Activated CD4-positive, alpha-beta memory T cell treated with anti-CD3 and anti-CD28 coated beads for 36 hours (primary cell): ENCODE results near the gene EDN3. TPM values are rescaled to one million over a fixed set of nuclear protein-coding genes. Genes with fewer than 3 reads are reported as not detected.

Source experiments
- CTCF ChIA-PET: fragments of 350-600 bp; sonication (Branson Sonifier 250); formaldehyde crosslinking; loops from one replicate; lab custom pipeline; 2021; ENCODE audit warnings: antibody characterized with exemption, inconsistent platforms; lab: Charles Lee
- POLR2A ChIA-PET: fragments of 350-600 bp; sonication (Branson Sonifier 250); formaldehyde crosslinking; loops from one replicate; lab custom pipeline; 2021; ENCODE audit warnings: antibody characterized with exemption; lab: Charles Lee
- DNase-seq: peaks from one replicate; pipeline ENCODE4 v3.0.0-alpha.2; 2020
- H3K27ac Mint-ChIP-seq: one replicate; pipeline ENCODE4 v1.8.0; 2021; ENCODE audit warnings: mixed read lengths
- H3K27me3 Mint-ChIP-seq: one replicate; pipeline ENCODE4 v1.8.0; 2021; ENCODE audit warnings: mixed read lengths
- H3K36me3 Mint-ChIP-seq: one replicate; pipeline ENCODE4 v1.8.0; 2021; ENCODE audit warnings: mixed read lengths
- H3K4me1 Mint-ChIP-seq: one replicate; pipeline ENCODE4 v1.8.0; 2021; ENCODE audit warnings: low read depth, mixed read lengths
- H3K4me3 Mint-ChIP-seq: one replicate; pipeline ENCODE4 v1.8.0; 2021; ENCODE audit warnings: mild to moderate bottlenecking, mixed read lengths
- H3K9me3 Mint-ChIP-seq: one replicate; pipeline ENCODE4 v1.8.0; 2021; ENCODE audit warnings: mixed read lengths
- intact Hi-C: fragments of 100-400 bp; cut with micrococcal nuclease; formaldehyde crosslinking; loops from one replicate; pipeline ENCODE4 v1.15.1; 2023
- total RNA-seq, 2 experiments: library from RNA; stranded (reverse); gene quantifications; one replicate each; pipeline ENCODE4 v1.2.3, GENCODE V29; 2021

EDN3 gene
- total RNA-seq, 2 experiments from 2014 or later = 0.10 TPM; not detected in 1

DNA sequence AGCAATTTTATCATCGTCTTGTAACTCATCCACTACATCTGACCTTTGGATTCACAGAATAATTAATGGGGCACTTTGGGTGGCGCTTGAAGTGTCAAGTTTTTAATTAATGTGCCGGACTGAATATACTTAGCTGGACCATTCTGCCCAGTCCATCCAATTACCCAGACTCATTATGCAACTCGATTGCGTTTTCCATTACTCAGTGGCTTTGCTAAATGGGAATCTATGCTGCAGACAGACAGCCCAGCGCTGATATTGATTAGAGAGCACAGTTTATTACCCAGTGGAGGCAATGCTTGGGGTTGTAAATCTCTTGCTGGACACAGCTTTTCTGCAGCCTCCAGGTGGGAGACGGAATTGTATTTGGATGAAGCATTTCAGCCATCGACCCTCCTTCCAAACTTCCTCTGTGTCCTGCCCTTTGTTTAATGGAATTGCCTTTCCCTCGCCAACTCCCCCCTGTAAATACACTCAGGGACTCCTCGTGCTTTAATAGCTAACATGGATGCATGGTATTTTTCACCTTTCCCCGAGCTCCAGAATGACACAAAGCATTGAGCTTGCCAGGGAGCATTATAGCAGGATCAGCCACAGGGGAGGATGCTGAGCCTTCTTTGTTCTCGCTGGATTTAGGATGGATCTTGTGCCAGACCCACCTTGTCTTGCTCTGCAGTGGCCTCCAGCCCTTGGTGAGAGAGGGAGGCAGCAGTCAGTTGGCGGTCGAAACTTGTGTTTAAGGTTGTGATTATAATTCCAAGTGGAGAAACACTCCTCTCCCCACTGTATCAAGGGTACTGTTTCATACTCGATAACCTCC lies 59.7 kb downstream of the EDN3 start:
- DNase-seq = no peak
- no peaks in the 10 kb centered on the region for H3K4me1 Mint-ChIP-seq
- ChIA-PET POLR2A (no interaction called here), CTCF (no interaction called here)
- no peaks in the 10 kb centered on the region for H3K27me3 Mint-ChIP-seq
- H3K27ac Mint-ChIP-seq = no peak overlapping the region
- H3K4me3 Mint-ChIP-seq = no peak overlapping the region
- H3K9me3 Mint-ChIP-seq = no peaks in the 10 kb centered on the region
- H3K36me3 Mint-ChIP-seq = no peaks in the 10 kb centered on the region
- intact Hi-C loops = no loop called here

DNA sequence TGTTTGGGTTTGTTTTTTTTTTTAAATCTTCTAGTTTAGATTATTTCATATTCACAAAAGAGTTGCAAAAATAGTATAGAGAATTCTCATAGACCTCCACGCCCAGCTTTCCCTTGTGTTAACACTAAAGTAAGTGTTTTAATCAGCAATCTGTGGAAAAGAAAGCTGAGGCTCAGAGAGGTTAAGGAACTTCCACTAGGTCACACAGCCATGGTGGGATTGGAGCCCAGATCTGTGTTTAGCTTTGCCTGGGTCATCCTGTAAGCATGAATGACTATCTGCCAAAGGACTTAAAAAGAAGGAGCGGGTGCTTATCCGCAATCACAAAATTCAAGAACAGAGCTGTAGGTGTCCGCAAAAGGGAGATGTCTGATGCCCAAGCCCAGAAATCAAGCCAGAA lies 60.5 kb downstream of the EDN3 start:
- no peak overlapping the region for H3K4me3 Mint-ChIP-seq
- no peaks in the 10 kb centered on the region for H3K9me3 Mint-ChIP-seq
- H3K27ac Mint-ChIP-seq = no peak overlapping the region
- no peaks in the 10 kb centered on the region for H3K36me3 Mint-ChIP-seq
- ChIA-PET CTCF (no interaction called here), POLR2A (no interaction called here)
- DNase-seq = no peak
- no peaks in the 10 kb centered on the region for H3K27me3 Mint-ChIP-seq
- H3K4me1 Mint-ChIP-seq = no peaks in the 10 kb centered on the region
- intact Hi-C loops = no loop called here

DNA sequence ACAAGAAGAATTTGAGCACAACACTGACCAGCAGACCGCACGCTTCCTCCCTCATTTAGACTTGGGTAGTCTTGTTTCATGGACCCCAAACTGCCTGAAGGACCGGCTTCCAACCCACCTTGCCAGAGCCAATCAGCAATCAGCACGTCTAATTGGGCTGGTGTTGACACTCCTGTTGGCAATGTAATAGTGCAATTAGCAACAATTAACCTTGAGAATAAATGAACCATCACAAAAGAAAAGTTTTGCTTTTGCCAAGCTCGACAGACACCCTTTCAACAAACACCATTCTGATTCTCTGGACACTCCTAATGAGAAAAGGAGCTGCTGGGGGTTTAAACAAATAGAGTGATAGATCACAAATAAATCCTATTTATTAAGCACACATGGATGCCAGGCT lies 61.0 kb downstream of the EDN3 start:
- Mint-ChIP-seq H3K36me3 (no peaks in the 10 kb centered on the region), H3K4me1 (no peaks in the 10 kb centered on the region), H3K27me3 (no peaks in the 10 kb centered on the region), H3K9me3 (no peaks in the 10 kb centered on the region), H3K27ac (no peak overlapping the region), H3K4me3 (no peak overlapping the region)
- ChIA-PET CTCF (no interaction called here), POLR2A (no interaction called here)
- intact Hi-C loops = no loop called here
- DNase-seq = no peak

DNA sequence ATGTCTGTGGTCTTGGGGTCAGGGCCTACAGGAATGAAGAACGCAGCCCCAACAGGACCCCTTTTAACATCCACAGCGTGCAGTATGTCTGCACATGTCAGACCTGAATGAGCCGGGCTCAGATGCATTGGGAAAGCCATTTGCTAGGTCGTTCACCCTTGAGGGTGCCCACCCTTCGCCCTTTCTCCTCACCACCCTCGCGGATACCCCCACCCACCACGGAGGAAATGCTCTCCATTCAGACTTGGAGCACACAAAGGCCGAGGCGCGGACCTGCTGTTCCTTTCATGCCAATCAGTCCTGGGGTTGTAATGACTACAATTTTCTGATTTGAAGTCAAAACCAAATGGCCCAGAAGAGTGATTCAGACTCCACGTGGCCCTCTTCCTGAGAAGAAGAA lies 62.7 kb downstream of the EDN3 start:
- no peak for DNase-seq
- no peaks in the 10 kb centered on the region for H3K27me3 Mint-ChIP-seq
- H3K36me3 Mint-ChIP-seq = no peaks in the 10 kb centered on the region
- no peak overlapping the region for H3K27ac Mint-ChIP-seq
- intact Hi-C loops = no loop called here
- H3K4me1 Mint-ChIP-seq = no peaks in the 10 kb centered on the region
- ChIA-PET CTCF (no interaction called here), POLR2A (no interaction called here)
- H3K9me3 Mint-ChIP-seq = no peaks in the 10 kb centered on the region
- no peak overlapping the region for H3K4me3 Mint-ChIP-seq

GRCh38 chr20:59364611-59365010 lies 64.2 kb downstream of the EDN3 start:
- intact Hi-C loops = no loop called here

DNA sequence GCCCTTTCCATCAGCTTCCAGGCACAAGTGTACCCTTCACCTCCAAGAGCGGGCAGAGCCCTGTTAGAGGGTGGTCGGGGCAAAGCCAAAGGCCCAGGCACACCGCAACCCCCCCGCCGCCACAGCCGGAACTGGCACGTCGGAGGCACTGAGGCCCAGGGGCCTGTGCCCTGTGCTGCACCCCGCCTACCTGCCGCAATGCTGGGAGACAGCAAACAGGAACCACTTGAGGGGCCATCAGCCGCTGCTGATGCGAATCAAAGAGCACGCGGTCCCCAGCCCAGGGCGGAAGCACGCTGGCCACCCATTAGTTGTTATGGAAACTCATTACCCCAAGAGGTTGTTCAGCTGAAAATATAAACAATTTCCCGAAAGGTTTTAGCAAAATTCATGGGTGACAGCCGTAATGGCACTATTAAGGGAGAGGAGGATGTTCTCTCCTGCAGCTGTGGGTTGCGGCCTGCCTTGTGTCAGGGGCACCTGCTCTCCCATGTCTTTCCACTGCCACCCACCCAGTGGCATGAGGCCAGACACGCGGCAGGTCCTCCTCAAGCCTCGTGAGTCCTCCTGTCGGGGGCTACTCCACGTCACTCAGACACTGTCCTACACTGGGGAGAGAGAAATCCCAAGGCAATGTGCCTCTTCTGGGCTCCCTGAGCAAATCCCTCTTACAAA lies 65.3 kb downstream of the EDN3 start:
- intact Hi-C loops = no loop called here
- Mint-ChIP-seq H3K4me1 (no peaks in the 10 kb centered on the region), H3K36me3 (no peaks in the 10 kb centered on the region), H3K27ac (no peak overlapping the region), H3K9me3 (no peaks in the 10 kb centered on the region), H3K4me3 (no peak overlapping the region), H3K27me3 (peaks cover 2% of the 10 kb centered on the region)
- DNase-seq = no peak
- ChIA-PET POLR2A (no interaction called here), CTCF (interaction anchor here (0.7 kb wide), 1 partner anchor 143 kb away, joined by 3 read pairs; no protein-coding TSS in a partner anchor)

More at GRCh38 chr20:59364611-59365010, 64.2 kb downstream of the EDN3 start:
- Mint-ChIP-seq H3K4me1 (no peaks in the 10 kb centered on the region), H3K36me3 (no peaks in the 10 kb centered on the region), H3K4me3 (no peak overlapping the region), H3K9me3 (no peaks in the 10 kb centered on the region), H3K27ac (no peak overlapping the region), H3K27me3 (no peaks in the 10 kb centered on the region)
- DNase-seq = no peak
- CTCF ChIA-PET = no interaction called here
- POLR2A ChIA-PET = no interaction called here

DNA sequence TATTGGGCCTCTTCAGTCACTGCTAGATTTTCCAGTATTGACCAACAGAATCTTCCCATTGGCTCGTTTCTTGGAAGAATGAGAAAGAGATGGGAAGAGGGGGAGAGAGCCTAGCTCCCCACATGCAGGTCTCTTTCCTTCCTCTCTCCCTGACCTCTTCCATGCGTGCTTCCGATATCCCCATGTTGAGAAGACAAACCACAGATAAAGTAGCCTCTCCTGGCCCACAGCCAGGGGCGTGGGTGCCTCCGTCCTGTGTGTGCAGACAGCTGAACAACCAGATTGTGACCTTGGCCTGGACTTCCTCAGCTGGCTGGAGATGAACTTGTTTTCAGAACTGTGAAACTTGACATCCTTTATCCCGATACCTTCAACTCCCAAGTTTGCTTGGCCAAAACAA lies 71.0 kb downstream of the EDN3 start:
- POLR2A ChIA-PET = no interaction called here
- CTCF ChIA-PET = no interaction called here
- Mint-ChIP-seq H3K36me3 (no peaks in the 10 kb centered on the region), H3K4me3 (no peak overlapping the region), H3K27me3 (peaks cover 11% of the 10 kb centered on the region), H3K9me3 (no peaks in the 10 kb centered on the region), H3K4me1 (no peaks in the 10 kb centered on the region), H3K27ac (no peak overlapping the region)
- intact Hi-C loops = no loop called here
- DNase-seq = no peak

DNA sequence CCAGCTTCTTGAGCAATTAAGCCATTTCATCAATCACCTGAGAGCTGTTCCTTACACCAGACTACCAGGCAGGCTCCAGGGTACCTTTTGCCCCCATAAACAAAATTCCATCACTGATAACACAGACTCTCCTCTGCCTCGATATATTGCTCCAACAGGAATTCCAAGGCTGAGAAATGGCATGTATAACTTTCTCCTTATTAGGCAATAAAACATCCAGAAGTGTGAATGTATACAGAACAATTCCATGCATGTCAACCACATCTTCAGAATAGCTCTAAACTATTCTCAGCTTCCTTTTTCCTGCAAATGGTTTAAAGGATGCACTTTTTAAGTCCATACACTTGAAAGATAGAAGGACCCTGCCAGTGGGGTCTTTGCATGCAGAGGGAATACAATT lies 73.8 kb downstream of the EDN3 start:
- H3K4me3 Mint-ChIP-seq = no peak overlapping the region
- H3K36me3 Mint-ChIP-seq = no peaks in the 10 kb centered on the region
- ChIA-PET POLR2A (no interaction called here), CTCF (no interaction called here)
- no peak overlapping the region for H3K27ac Mint-ChIP-seq
- H3K9me3 Mint-ChIP-seq = no peaks in the 10 kb centered on the region
- peaks cover 11% of the 10 kb centered on the region for H3K27me3 Mint-ChIP-seq
- DNase-seq = no peak
- intact Hi-C loops = no loop called here
- no peaks in the 10 kb centered on the region for H3K4me1 Mint-ChIP-seq

- Mint-ChIP-seq H3K4me3 (no peak overlapping the region), H3K4me1 (no peaks in the 10 kb centered on the region), H3K36me3 (no peaks in the 10 kb centered on the region), H3K9me3 (no peaks in the 10 kb centered on the region), H3K27me3 (peaks cover 11% of the 10 kb centered on the region), H3K27ac (no peak overlapping the region)
- ChIA-PET POLR2A (no interaction called here), CTCF (no interaction called here)
- intact Hi-C loops = no loop called here
- DNase-seq = no peak
Measured at GRCh38 chr20:59375541-59375940, 75.1 kb downstream of the EDN3 start.

Other genes starting within 250 kb of the EDN3 start
- 1 to 10 TPM; 7.6 to 9.4 TPM for gene ZNF831, start 136.8 kb upstream of the EDN3 start, total RNA-seq